ENCODE results near the gene PSME1. TPM values are rescaled to one million over a fixed set of nuclear protein-coding genes. Genes with fewer than 3 reads are reported as not detected.

Gene PSME1
- total RNA-seq, 2 donors from 2014 or later: 235 to 257 TPM

GRCh38 chr14:24182110-24182882, 46.3 kb downstream of the PSME1 start:
- DNase-seq: no peak
- H3K9me3 ChIP-seq (ENCODE audit: control insufficient read depth, low read length, poor library complexity, severe bottlenecking): no peaks in the 10 kb centered on the region
- Mint-ChIP-seq H3K4me3 (peak overlapping the region; percentile 12), H3K4me1 (peaks cover 18% of the 10 kb centered on the region), H3K27me3 (no peaks in the 10 kb centered on the region), H3K27ac (peak overlapping the region; percentile 80), H3K36me3 (ENCODE audit: low read depth) (peaks cover 2% of the 10 kb centered on the region)
- no peak for ATAC-seq

DNA sequence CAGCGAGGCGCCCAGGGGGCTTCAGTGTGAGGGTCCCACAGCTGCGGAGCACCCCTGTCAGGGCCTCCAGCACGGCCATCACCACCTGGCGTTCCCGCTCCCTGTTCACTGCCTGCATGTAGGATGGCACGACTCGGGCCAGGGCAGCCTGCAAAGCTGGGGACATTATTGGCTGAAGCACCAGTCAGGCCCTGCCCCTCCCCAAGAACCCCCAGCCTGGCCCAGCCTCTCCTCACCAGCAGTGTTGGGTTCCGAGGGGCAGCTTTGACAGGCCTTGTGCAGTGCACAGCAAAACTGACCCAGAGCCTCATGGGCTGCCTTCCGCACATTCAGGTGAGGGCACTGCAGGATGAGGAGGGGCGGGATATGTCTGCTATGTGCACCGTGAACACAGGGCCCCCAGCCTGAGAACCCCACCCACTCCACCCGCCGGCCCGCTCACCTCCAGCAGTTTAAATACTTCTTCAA, 47.1 kb downstream of the PSME1 start:
- Mint-ChIP-seq H3K36me3 (ENCODE audit: low read depth) (peaks cover 2% of the 10 kb centered on the region), H3K4me1 (peaks cover 23% of the 10 kb centered on the region), H3K27ac (peak overlapping the region; percentile 80), H3K27me3 (no peaks in the 10 kb centered on the region), H3K4me3 (no peak overlapping the region)
- ATAC-seq (no peak), DNase-seq (no peak)
- H3K9me3 ChIP-seq (ENCODE audit: control insufficient read depth, low read length, poor library complexity, severe bottlenecking): no peaks in the 10 kb centered on the region

- H3K36me3 Mint-ChIP-seq (ENCODE audit: low read depth): peaks cover 2% of the 10 kb centered on the region
- H3K9me3 ChIP-seq (ENCODE audit: control insufficient read depth, low read length, poor library complexity, severe bottlenecking): no peaks in the 10 kb centered on the region
- H3K4me3 Mint-ChIP-seq: no peak overlapping the region
- DNase-seq (no peak), ATAC-seq (no peak)
- no peak overlapping the region for H3K27ac Mint-ChIP-seq
- peaks cover 26% of the 10 kb centered on the region for H3K4me1 Mint-ChIP-seq
- H3K27me3 Mint-ChIP-seq: no peaks in the 10 kb centered on the region
Measured at GRCh38 chr14:24184104-24184970, 48.3 kb downstream of the PSME1 start.

DNA sequence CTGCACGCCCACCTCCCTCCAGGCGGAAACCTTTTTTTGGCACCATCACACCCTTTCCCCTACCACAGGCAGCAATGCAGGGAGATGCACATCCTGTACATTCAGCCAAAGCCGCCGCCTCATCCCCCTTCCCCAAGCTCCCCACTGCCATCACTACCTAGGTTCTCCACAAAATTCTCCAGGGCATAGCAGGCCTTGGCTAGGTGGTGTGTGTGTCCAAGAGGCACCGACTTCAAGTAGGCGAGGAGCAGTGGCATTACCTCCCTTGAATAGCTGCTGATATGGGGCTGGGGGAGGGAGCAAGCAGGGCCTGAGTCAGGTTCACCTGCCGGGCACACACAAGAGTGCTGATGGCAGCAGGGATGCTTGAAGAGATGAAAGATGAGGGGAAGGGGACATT, 49.0 kb downstream of the PSME1 start:
- DNase-seq (no peak), ATAC-seq (no peak)
- Mint-ChIP-seq H3K4me3 (no peak overlapping the region), H3K4me1 (peaks cover 28% of the 10 kb centered on the region), H3K27me3 (no peaks in the 10 kb centered on the region), H3K36me3 (ENCODE audit: low read depth) (peaks cover 2% of the 10 kb centered on the region), H3K27ac (no peak overlapping the region)
- no peaks in the 10 kb centered on the region for H3K9me3 ChIP-seq (ENCODE audit: control insufficient read depth, low read length, poor library complexity, severe bottlenecking)

GRCh38 chr14:24185741-24186140, 49.7 kb downstream of the PSME1 start:
- H3K9me3 ChIP-seq (ENCODE audit: control insufficient read depth, low read length, poor library complexity, severe bottlenecking): no peaks in the 10 kb centered on the region
- H3K36me3 Mint-ChIP-seq (ENCODE audit: low read depth): peaks cover 2% of the 10 kb centered on the region
- H3K27me3 Mint-ChIP-seq: no peaks in the 10 kb centered on the region
- no peak overlapping the region for H3K27ac Mint-ChIP-seq
- no peak for DNase-seq
- H3K4me1 Mint-ChIP-seq: peaks cover 27% of the 10 kb centered on the region
- H3K4me3 Mint-ChIP-seq: no peak overlapping the region
- ATAC-seq: no peak

DNA sequence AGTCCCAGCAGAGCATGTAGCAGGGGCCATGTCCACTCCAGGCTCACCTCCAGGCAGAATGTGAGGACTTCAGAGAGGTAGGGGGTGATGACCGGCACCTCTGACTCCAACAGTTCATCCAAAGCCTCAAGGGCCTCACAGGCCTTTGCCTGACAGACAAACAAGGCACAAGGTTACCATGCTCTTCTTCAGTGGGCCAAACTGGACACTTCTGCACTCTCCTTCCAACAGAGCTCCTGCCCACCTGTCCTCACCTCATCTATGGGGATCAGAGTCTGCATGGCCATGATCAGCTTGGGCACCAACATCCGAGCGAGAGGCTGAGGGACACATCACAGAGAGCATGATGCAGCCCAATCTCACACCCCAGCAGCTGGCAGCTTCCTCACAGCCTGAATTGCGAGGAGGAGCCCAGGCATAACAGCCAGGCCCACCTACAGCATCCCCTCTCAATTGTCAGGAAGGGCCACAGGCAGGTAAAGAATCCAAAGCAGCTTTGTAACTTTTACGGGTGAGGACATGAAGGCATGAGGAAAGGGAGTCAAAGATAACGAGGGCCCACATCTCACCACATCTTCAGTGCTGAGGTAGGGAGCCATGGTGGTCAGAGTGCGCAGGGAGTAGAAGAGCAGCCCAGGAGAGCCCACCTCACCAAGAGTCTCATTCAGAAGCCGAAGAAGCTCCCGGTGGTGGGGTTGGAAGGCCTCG, 51.0 kb downstream of the PSME1 start:
- peak overlapping the region; percentile 82 for H3K4me3 Mint-ChIP-seq
- H3K27ac Mint-ChIP-seq: peak overlapping the region; percentile 97
- no peak for DNase-seq
- ATAC-seq: no peak
- no peaks in the 10 kb centered on the region for H3K9me3 ChIP-seq (ENCODE audit: control insufficient read depth, low read length, poor library complexity, severe bottlenecking)
- peaks cover 24% of the 10 kb centered on the region for H3K4me1 Mint-ChIP-seq
- no peaks in the 10 kb centered on the region for H3K36me3 Mint-ChIP-seq (ENCODE audit: low read depth)
- H3K27me3 Mint-ChIP-seq: no peaks in the 10 kb centered on the region

GRCh38 chr14:24187539-24187915, 51.5 kb downstream of the PSME1 start:
- peaks cover 25% of the 10 kb centered on the region for H3K4me1 Mint-ChIP-seq

More at GRCh38 chr14:24187539-24187915, 51.5 kb downstream of the PSME1 start:
- H3K4me3 Mint-ChIP-seq: peak overlapping the region; percentile 93
- DNase-seq (no peak), ATAC-seq (no peak)
- H3K9me3 ChIP-seq (ENCODE audit: control insufficient read depth, low read length, poor library complexity, severe bottlenecking): no peaks in the 10 kb centered on the region
- peak overlapping the region; percentile 97 for H3K27ac Mint-ChIP-seq
- no peaks in the 10 kb centered on the region for H3K27me3 Mint-ChIP-seq
- H3K36me3 Mint-ChIP-seq (ENCODE audit: low read depth): peaks cover 2% of the 10 kb centered on the region

Other genes starting within 250 kb of the PSME1 start
- gene DHRS4, start 182.4 kb upstream of the PSME1 start, total RNA-seq: 10 to 100 TPM in 1 of 2 donors, 1 to 10 TPM in 1; 7.6 to 13.4 TPM
- gene DHRS4L2, start 147.3 kb upstream of the PSME1 start, total RNA-seq: 1 to 10 TPM; 9.9 to 10.0 TPM
- under 1 TPM in 1 of 2 donors, not detected in 1; 0.31 TPM for gene CARMIL3, start 84.2 kb upstream of the PSME1 start, total RNA-seq
- gene CPNE6, start 64.6 kb upstream of the PSME1 start, total RNA-seq: not detected
- 10 to 100 TPM; 14.2 to 15.5 TPM for gene PCK2, start 41.9 kb upstream of the PSME1 start, total RNA-seq
- 10 to 100 TPM; 75.5 to 86.1 TPM for gene DCAF11, start 21.4 kb upstream of the PSME1 start, total RNA-seq
- 1 to 10 TPM; 2.2 to 3.2 TPM for gene NRL, start 21.2 kb upstream of the PSME1 start, total RNA-seq
- 1 to 10 TPM; 1.4 to 1.9 TPM for gene FITM1, start 5.5 kb upstream of the PSME1 start, total RNA-seq
- 1 to 10 TPM; 8.3 to 9.7 TPM for gene EMC9, start 5.4 kb downstream of the PSME1 start, total RNA-seq
- 100 to 1,000 TPM; 134 to 141 TPM for gene PSME2, start 10.4 kb downstream of the PSME1 start, total RNA-seq
- gene RNF31, start 11.3 kb downstream of the PSME1 start, total RNA-seq: 10 to 100 TPM; 85.8 to 98.3 TPM
- 100 to 1,000 TPM; 172 to 230 TPM for gene IRF9, start 25.1 kb downstream of the PSME1 start, total RNA-seq
- gene REC8, start 35.9 kb downstream of the PSME1 start, total RNA-seq: 10 to 100 TPM; 66.3 to 94.8 TPM
- gene IPO4, start 52.6 kb downstream of the PSME1 start, total RNA-seq: 10 to 100 TPM; 46.6 to 47.3 TPM
- gene TM9SF1, start 59.2 kb downstream of the PSME1 start, total RNA-seq: 10 to 100 TPM; 22.3 to 22.6 TPM
- gene TSSK4, start 69.5 kb downstream of the PSME1 start, total RNA-seq: under 1 TPM; 0.27 to 0.55 TPM
- 10 to 100 TPM; 69.9 to 77.2 TPM for gene CHMP4A, start 77.3 kb downstream of the PSME1 start, total RNA-seq
- gene MDP1, start 79.9 kb downstream of the PSME1 start, total RNA-seq: 1 to 10 TPM; 4.0 to 5.9 TPM
- 10 to 100 TPM; 90.0 to 99.5 TPM for gene NEDD8, start 96.2 kb downstream of the PSME1 start, total RNA-seq
- 10 to 100 TPM; 37.0 to 44.0 TPM for gene GMPR2, start 96.7 kb downstream of the PSME1 start, total RNA-seq
- gene TINF2, start 106.4 kb downstream of the PSME1 start, total RNA-seq: 100 to 1,000 TPM; 106 to 107 TPM
- gene TGM1, start 127.0 kb downstream of the PSME1 start, total RNA-seq: 1 to 10 TPM; 3.4 to 4.3 TPM
- 10 to 100 TPM; 54.4 to 72.1 TPM for gene RABGGTA, start 135.4 kb downstream of the PSME1 start, total RNA-seq
- gene DHRS1, start 163.6 kb downstream of the PSME1 start, total RNA-seq: 10 to 100 TPM; 24.0 to 27.0 TPM
- 10 to 100 TPM; 25.7 to 27.7 TPM for gene NOP9, start 163.7 kb downstream of the PSME1 start, total RNA-seq
- 10 to 100 TPM; 14.5 to 16.8 TPM for gene CIDEB, start 171.8 kb downstream of the PSME1 start, total RNA-seq
- 10 to 100 TPM; 17.3 to 23.3 TPM for gene LTB4R2, start 173.9 kb downstream of the PSME1 start, total RNA-seq
- gene LTB4R, start 175.3 kb downstream of the PSME1 start, total RNA-seq: 10 to 100 TPM; 21.5 to 23.1 TPM
- gene ADCY4, start 198.9 kb downstream of the PSME1 start, total RNA-seq: 1 to 10 TPM; 5.4 to 7.9 TPM
- gene RIPK3, start 203.8 kb downstream of the PSME1 start, total RNA-seq: 10 to 100 TPM; 22.7 to 26.1 TPM
- not detected for gene NFATC4, start 232.0 kb downstream of the PSME1 start, total RNA-seq

Data from T-helper 17 cell (primary cell).